CD1c-positive myeloid dendritic cell (primary cell): ENCODE measurements around the gene CAT.

Source experiments
- DNase-seq: peaks from one replicate; pipeline ENCODE4 v3.0.0-alpha.2; 2016; ENCODE audit errors: extremely low spot score

The CAT gene

DNA sequence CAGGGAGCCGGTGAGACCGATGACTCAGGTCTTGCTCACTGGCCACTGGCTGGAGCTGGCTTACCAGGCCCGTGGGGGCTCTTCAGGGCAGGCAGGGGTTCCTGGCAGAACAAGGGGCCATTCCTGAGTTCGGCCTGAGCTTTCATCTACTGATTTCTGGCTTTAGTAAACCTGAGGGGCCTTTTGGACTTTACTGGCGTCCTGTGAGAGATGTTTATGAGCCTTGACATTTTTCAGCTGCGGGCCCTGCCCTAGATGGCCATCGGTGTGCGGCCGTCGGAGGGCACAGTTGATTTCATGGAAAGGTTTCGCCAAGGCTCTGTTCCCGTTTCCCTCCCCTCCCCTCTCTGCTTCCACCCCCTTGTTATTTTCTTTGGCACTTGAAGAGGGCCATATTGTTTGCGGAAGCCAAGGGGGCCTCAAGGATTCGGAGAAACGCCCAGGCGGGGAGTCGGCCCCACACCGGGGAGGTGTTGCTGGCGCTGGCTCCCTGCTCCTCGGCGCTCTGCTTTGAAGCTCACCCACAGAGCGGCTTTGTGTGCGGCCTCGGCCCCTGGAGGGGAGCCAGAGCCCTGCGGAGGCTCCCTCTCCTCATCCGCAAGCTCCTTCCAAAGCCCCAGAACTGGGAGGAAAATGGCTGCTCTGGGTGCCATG, 57.1 kb downstream of the CAT start:
- DNase-seq = no peak

GRCh38 chr11:34499719-34500500, 61.2 kb downstream of the CAT start:
- no peak for DNase-seq

DNA sequence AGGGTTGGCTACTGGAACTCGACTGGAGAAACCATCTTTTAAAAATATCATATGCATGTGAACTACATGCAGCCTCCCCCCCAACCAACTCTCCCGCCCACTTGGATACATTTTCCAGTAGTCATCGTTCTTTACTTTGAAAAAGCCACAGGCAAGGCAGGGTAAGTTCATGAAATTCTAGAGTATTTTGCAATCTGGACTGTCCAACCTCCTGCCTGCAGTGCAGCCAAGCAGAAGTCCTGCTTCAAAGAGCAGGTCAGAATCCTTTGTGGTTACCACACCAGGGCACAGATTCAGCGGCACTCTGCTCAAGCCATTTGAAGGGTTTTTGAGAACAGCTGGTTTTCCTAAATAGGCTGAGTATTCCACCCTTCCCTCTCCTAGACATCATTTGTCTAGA, 62.8 kb downstream of the CAT start:
- peak; percentile 72 for DNase-seq

DNA sequence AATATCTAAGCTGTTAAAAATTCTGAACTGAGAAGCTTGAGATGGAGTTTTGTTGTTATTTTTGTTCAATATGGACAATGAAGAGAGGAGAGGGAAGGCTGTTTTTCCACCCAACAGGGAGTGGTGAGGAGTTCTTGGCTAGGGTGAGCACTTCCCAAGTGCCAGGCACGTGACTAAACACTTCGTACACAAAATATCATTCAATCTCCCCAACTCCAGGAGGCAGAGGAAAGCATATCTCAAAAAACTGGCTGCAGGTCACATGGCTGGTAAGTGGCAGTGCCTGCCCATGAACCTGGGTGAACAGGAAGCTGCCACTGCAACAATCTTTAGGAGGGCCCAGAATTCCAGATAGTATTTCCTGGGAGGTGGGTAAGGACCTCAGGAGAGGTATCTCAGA, 63.2 kb downstream of the CAT start:
- peak; percentile 9 for DNase-seq

GRCh38 chr11:34502949-34503348, 64.2 kb downstream of the CAT start:
- no peak for DNase-seq

DNA sequence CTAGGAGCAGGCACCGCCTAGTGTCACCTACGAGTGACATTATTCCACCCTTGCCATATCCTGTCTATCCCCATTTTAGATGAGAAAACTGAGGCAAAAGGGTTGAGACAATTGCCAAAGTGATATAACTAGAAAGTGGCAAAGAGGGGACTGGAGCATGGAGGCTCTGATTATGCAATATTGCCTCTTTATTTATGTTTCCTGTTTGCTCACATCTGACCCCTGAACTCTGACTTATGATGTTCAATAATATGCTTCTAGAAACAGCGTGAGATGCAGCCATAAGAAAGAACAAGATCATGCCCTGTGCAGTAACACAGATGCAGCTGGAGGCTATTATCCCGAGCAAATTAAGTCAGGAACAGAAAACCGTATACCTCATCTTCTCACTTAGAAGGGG, 67.1 kb downstream of the CAT start:
- no peak for DNase-seq

DNA sequence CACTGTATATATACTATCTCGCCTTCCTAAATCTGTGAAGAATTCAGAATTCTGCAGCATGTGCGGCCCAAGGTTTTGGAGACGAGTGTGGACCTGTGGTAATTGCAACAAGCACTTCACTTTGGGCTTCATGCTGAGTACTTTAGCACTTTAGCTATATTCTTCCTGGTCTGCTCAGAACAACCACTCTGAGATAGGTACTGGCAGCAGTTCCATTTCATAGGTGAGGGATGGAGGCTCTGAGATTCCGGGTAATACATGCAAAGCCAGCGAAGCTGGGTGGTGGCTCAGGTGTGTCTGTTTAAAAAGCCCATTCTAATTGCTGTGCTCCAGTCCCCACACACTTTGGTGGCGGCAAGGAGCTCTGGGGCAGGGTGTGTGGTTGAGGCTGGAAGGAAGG, 68.4 kb downstream of the CAT start:
- no peak for DNase-seq

DNA sequence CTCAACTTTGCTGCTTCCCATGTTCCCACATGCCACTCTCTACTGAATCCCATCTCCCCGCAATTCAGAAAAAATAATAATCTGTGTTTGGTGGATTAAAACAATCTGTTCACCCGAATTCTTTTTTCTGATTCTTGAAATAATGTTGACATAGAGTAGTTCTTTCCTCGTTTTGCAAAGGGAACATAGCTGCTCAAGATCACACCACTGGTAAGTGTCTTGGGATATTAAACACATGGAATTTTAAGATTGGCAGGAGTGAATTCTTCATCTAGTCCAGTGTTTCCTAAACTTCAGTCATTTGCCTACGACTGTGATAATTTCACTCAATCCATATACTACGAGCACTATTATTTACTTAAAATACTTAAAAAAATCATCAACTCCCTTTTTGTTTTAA, 68.9 kb downstream of the CAT start:
- DNase-seq = no peak

DNA sequence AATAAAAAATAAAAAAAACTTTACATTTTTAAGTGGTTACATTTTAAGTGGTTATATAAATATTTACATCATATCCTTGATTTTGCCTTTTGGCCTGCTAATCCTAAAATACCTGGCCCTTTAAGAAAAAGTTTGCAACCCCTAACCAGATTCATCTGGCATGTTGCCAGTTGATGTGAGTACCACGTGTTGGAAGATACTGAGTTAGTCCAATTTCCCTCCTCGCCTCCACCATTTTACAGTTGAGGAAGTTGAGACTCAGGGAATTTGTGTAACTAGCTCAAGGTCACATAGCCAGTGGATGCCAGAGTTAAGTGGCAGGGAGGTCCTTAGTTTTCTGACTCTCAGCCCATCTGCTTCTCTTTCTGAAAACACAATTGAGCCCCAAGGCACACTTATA, 69.8 kb downstream of the CAT start:
- DNase-seq = peak; percentile 76

- peak; percentile 43 for DNase-seq
Measured at GRCh38 chr11:34509336-34509876, 70.7 kb downstream of the CAT start.

GRCh38 chr11:34510218-34510617, 71.5 kb downstream of the CAT start:
- DNase-seq = no peak

GRCh38 chr11:34510673-34511072, 71.9 kb downstream of the CAT start:
- DNase-seq = no peak

- DNase-seq = peak; percentile 61
Measured at GRCh38 chr11:34512840-34513681, 74.3 kb downstream of the CAT start.

GRCh38 chr11:34513682-34514449, 75.1 kb downstream of the CAT start, which contains the start of gene ELF5:
TSS of gene ELF5 (minus strand) at chr11:34513794. CDS start at chr11:34505749, 8,045 bp downstream.
- no peak for DNase-seq

DNA sequence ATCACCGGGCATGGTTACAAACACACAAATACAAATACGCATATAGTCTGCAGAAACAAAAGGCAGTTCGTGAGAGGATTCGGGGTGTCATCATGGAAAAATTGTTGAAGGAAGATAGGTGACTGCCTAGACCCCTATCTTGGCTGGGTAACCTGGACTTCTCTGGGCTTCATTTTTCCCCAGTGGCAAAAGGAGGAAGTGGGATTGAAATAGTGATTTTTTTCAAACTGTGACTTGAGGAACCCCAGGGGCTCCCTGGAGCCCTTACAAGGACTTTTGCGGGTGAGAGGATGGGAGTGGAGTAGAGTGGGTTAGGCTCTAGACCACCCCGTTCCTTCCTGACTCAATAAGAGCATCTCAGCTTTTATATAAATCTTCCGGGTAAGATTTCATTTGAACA, 75.9 kb downstream of the CAT start:
- peak; percentile 45 for DNase-seq

- DNase-seq = no peak
Measured at GRCh38 chr11:34516247-34517040, 77.7 kb downstream of the CAT start.

GRCh38 chr11:34519595-34520235, 81.0 kb downstream of the CAT start:
- DNase-seq = no peak

GRCh38 chr11:34521265-34521664, 82.5 kb downstream of the CAT start:
- no peak for DNase-seq
